MCF 10A (cell line): ENCODE measurements around the gene SERPINB3. TPM values are rescaled to one million over a fixed set of nuclear protein-coding genes. Genes with fewer than 3 reads are reported as not detected.

Source experiments
- BruUV-seq: library from RNA; stranded (reverse); fragments of 400-500 nt; replicated peaks from 2 replicates; lab custom pipeline; 2021; lab: Mats Ljungman, UMichigan
- CTCF ChIA-PET: fragments of 300-600 bp; sonication (Branson Sonifier 250); formaldehyde crosslinking; extraction: SDS; loops from one replicate; lab custom pipeline; 2021; ENCODE audit warnings: antibody characterized with exemption, inconsistent platforms; lab: Yijun Ruan, JAX
- POLR2A ChIA-PET: fragments of 300-600, 350-650 bp; sonication (Branson Sonifier 250); formaldehyde crosslinking; extraction: SDS; loops from one replicate; lab custom pipeline; 2020; ENCODE audit warnings: antibody characterized with exemption, inconsistent platforms; lab: Yijun Ruan, JAX
- DNase-seq: peaks from one replicate; pipeline ENCODE4 v3.0.0-alpha.2; 2018; ENCODE audit not compliant: unreplicated experiment
- H3K27ac Mint-ChIP-seq: one replicate; pipeline ENCODE4 v1.8.0; 2022; ENCODE audit warnings: mild to moderate bottlenecking, low read depth, mixed read lengths; ENCODE audit not compliant: unreplicated experiment
- H3K27me3 Mint-ChIP-seq: one replicate; pipeline ENCODE4 v1.8.0; 2022; ENCODE audit warnings: mixed read lengths; ENCODE audit not compliant: insufficient read depth, unreplicated experiment
- H3K36me3 Mint-ChIP-seq: one replicate; pipeline ENCODE4 v1.8.0; 2022; ENCODE audit warnings: mild to moderate bottlenecking, moderate library complexity, mixed read lengths; ENCODE audit not compliant: insufficient read depth, unreplicated experiment
- H3K4me1 Mint-ChIP-seq: one replicate; pipeline ENCODE4 v1.8.0; 2022; ENCODE audit warnings: mixed read lengths; ENCODE audit not compliant: insufficient read depth, unreplicated experiment
- H3K4me3 Mint-ChIP-seq: one replicate; pipeline ENCODE4 v1.8.0; 2022; ENCODE audit warnings: mild to moderate bottlenecking, moderate library complexity, mixed read lengths; ENCODE audit not compliant: unreplicated experiment
- H3K9me3 Mint-ChIP-seq: one replicate; pipeline ENCODE4 v1.8.0; 2022; ENCODE audit warnings: mixed read lengths; ENCODE audit not compliant: unreplicated experiment
- CTCF ChIP-seq: fragments of 200-600 bp; IDR thresholded peaks from one replicate; pipeline ENCODE4 v1.8.0; 2022; ENCODE audit warnings: antibody characterized with exemption, mild to moderate bottlenecking; ENCODE audit not compliant: unreplicated experiment
- intact Hi-C: fragments of 100-400 bp; cut with micrococcal nuclease; formaldehyde crosslinking; loops from 2 replicates; pipeline ENCODE4 v1.14.1; 2022
- total RNA-seq: library from RNA; stranded (reverse); gene quantifications from 2 replicates; pipeline ENCODE4 v1.2.3, GENCODE V29; 2022

The SERPINB3 gene
- total RNA-seq, 1 experiment from 2014 or later: 0.28 TPM

GRCh38 chr18:63606526-63606925 is 55.2 kb downstream of the SERPINB3 start:
- Mint-ChIP-seq H3K27ac (no peak overlapping the region), H3K9me3 (no peaks in the 10 kb centered on the region), H3K4me3 (no peak overlapping the region), H3K4me1 (peaks cover 18% of the 10 kb centered on the region), H3K36me3 (no peaks in the 10 kb centered on the region), H3K27me3 (no peaks in the 10 kb centered on the region)
- no peak for TF ChIP-seq CTCF
- no peak for DNase-seq
- ChIA-PET POLR2A (interaction anchor here (4.7 kb wide), 1 partner anchor 20 kb away, joined by 45 read pairs; the partner anchor contains the start of gene SERPINB13), CTCF (interaction anchor here (0.6 to 2.5 kb wide), 4 partner anchors 27 to 135 kb away, joined by 3 to 7 read pairs (median 5); no protein-coding TSS in a partner anchor)
- intact Hi-C loops: no loop called here
- no TSS peak for BruUV-seq

Other genes starting within 250 kb of the SERPINB3 start
- 67.8 and 89.8 TPM in 2 replicates for gene VPS4B, start 239.4 kb downstream of the SERPINB3 start, total RNA-seq
- 254 and 330 TPM in 2 replicates for gene SERPINB5, start 184.9 kb downstream of the SERPINB3 start, total RNA-seq
- gene SERPINB12, start 119.5 kb downstream of the SERPINB3 start, total RNA-seq: not detected in 2 replicates
- 0.49 TPM in 1 of 2 replicates, not detected in the other for gene SERPINB13, start 74.5 kb downstream of the SERPINB3 start, total RNA-seq
- not detected in 2 replicates for gene SERPINB4, start 17.6 kb downstream of the SERPINB3 start, total RNA-seq
- not detected in 2 replicates for gene SERPINB11, start 41.1 kb upstream of the SERPINB3 start, total RNA-seq
- gene SERPINB7, start 113.5 kb upstream of the SERPINB3 start, total RNA-seq: 2.6 and 3.0 TPM in 2 replicates
- 0.47 and 0.82 TPM in 2 replicates for gene SERPINB2, start 225.8 kb upstream of the SERPINB3 start, total RNA-seq
- gene SERPINB10, start 246.1 kb upstream of the SERPINB3 start, total RNA-seq: not detected in 2 replicates